DND-41 (cell line): ENCODE measurements around the gene POLN.

Experiments used
- ATAC-seq: fragments of 200-7000 bp; cut with Tn5 transposase; 3 replicates; pipeline ENCODE4 v1.9.1; 2021; ENCODE audit warnings: low read depth; ENCODE audit not compliant: insufficient read depth
- DNase-seq: peaks from one replicate; pipeline ENCODE4 v3.0.0-alpha.2; 2020
- H2AFZ ChIP-seq: 2 replicates; pipeline ENCODE4 v1.6.0; 2012; ENCODE audit warnings: low read depth, low read length
- H3K27ac ChIP-seq: 2 replicates; pipeline ENCODE4 v1.5.1; 2012; ENCODE audit warnings: low read length, inconsistent platforms
- H3K27me3 ChIP-seq: fragments of 200-600 bp; sonication (generic); 2 replicates; pipeline ENCODE4 v1.6.0; 2012; ENCODE audit warnings: low read length, mild to moderate bottlenecking, inconsistent platforms; ENCODE audit not compliant: insufficient read depth, poor library complexity
- H3K36me3 ChIP-seq: 2 replicates; pipeline ENCODE4 v1.5.1; 2012; ENCODE audit warnings: low read length, inconsistent platforms; ENCODE audit not compliant: insufficient read depth
- H3K4me1 ChIP-seq: 2 replicates; pipeline ENCODE4 v1.5.1; 2012; ENCODE audit warnings: mild to moderate bottlenecking, low read length; ENCODE audit not compliant: insufficient read depth
- H3K4me2 ChIP-seq: 2 replicates; pipeline ENCODE4 v1.6.0; 2012; ENCODE audit warnings: mild to moderate bottlenecking, moderate library complexity, low read length, inconsistent platforms; ENCODE audit not compliant: insufficient read depth
- H3K4me3 ChIP-seq, 2 experiments: fragments of 200-600 bp in 1 of 2; shearing (Covaris generic) in 1 of 2; 2 replicates each; pipeline ENCODE4 v1.5.1; 2012 to 2016; ENCODE audit warnings: inconsistent platforms in 2 of 2, low read length in 2 of 2, mild to moderate bottlenecking in 2 of 2, low read depth in 1 of 2, moderate library complexity in 1 of 2
- H3K79me2 ChIP-seq: 2 replicates; pipeline ENCODE4 v1.6.0; 2012; ENCODE audit warnings: low read length, inconsistent platforms; ENCODE audit not compliant: insufficient read depth
- H3K9ac ChIP-seq: 2 replicates; pipeline ENCODE4 v1.6.0; 2012; ENCODE audit warnings: low read depth, mild to moderate bottlenecking, inconsistent platforms, low read length, moderate library complexity
- H3K9me3 ChIP-seq: 2 replicates; pipeline ENCODE4 v1.5.1; 2012; ENCODE audit warnings: low read length, moderate library complexity, mild to moderate bottlenecking, inconsistent platforms; ENCODE audit not compliant: insufficient read depth, severe bottlenecking
- H4K20me1 ChIP-seq: 2 replicates; pipeline ENCODE4 v1.6.0; 2012; ENCODE audit warnings: low read length; ENCODE audit not compliant: insufficient read depth
- EZH2 ChIP-seq: IDR thresholded peaks from 3 replicates; pipeline ENCODE4 v1.6.1; 2012; ENCODE audit warnings: borderline replicate concordance, low read depth, mild to moderate bottlenecking, moderate library complexity, low read length, inconsistent platforms; ENCODE audit not compliant: severe bottlenecking
- TF ChIP-seq, protein P1 (sequence below): IDR thresholded peaks from 2 replicates; pipeline ENCODE4 v1.5.1; 2012; ENCODE audit warnings: borderline replicate concordance, low read length, moderate library complexity, mild to moderate bottlenecking; ENCODE audit not compliant: poor library complexity, severe bottlenecking; ENCODE audit errors: extremely low read depth

The POLN gene

DNA sequence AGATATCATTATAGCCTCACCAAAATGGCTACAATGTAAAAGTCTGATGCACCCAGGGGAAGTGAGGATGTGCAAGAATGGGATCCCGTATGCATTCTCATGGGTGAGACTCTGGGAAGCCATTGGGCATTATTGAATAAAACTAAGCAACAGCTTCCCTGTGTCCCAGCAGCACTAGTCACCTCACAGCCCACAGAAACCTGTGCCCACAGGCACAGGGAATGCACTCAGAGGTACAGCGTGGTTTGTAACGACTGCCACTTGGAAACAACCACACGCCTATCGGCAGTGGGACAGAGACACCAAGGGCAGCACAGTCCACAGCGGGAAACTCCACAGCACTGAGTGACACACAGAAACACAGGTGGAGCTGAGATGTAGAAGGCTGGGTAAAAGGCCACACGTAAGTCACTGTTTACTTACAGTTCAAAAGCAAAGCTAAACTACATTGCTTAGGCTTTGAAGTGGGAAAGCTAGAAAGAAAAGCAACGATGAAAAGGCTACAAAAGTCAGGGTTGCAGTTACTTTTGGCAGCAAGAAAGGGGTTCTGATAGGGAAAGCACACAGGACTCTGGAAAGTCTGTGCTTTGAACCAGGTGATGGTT lies 69.2 kb downstream of the POLN start:
- no peak for TF ChIP-seq EZH2
- TF ChIP-seq, protein P1, sequence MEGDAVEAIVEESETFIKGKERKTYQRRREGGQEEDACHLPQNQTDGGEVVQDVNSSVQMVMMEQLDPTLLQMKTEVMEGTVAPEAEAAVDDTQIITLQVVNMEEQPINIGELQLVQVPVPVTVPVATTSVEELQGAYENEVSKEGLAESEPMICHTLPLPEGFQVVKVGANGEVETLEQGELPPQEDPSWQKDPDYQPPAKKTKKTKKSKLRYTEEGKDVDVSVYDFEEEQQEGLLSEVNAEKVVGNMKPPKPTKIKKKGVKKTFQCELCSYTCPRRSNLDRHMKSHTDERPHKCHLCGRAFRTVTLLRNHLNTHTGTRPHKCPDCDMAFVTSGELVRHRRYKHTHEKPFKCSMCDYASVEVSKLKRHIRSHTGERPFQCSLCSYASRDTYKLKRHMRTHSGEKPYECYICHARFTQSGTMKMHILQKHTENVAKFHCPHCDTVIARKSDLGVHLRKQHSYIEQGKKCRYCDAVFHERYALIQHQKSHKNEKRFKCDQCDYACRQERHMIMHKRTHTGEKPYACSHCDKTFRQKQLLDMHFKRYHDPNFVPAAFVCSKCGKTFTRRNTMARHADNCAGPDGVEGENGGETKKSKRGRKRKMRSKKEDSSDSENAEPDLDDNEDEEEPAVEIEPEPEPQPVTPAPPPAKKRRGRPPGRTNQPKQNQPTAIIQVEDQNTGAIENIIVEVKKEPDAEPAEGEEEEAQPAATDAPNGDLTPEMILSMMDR = no peak
- ATAC-seq = peak; percentile 72
- Histone ChIP-seq H2AFZ (no peak overlapping the region), H3K4me2 (no peak overlapping the region), H4K20me1 (no peaks in the 10 kb centered on the region), H3K4me3 (no peak overlapping the region), H3K79me2 (no peaks in the 10 kb centered on the region), H3K27ac (0 out of 2 replicates have a peak overlapping the region, but pooled peaks have one; percentile 5), H3K4me1 (peaks cover 27% of the 10 kb centered on the region), H3K27me3 (no peaks in the 10 kb centered on the region), H3K9ac (no peak overlapping the region), H3K36me3 (no peaks in the 10 kb centered on the region), H3K9me3 (no peaks in the 10 kb centered on the region)
- DNase-seq = peak; percentile 23

DNA sequence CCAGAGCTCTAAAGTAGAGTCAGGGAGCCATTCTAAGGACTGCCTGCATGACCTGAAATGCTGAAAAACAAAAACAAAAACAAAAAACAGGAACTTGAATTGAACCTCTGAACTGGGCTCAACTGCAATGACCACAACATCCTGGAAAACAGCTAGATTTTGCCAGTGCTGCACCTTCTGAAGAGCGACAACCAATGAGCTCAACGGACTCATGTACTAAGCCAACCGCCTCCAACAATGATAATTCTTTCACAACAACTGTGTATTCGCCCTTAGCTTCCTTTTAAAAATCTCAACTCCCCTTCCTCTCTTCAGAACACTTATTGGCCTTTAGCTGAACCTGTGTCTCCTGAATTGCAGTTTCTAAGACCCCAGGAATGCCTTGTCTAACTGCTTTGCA lies 69.8 kb downstream of the POLN start:
- TF ChIP-seq, protein P1 = no peak
- no peak for TF ChIP-seq EZH2
- DNase-seq (no peak), ATAC-seq (no peak)
- Histone ChIP-seq H2AFZ (no peak overlapping the region), H3K4me1 (peaks cover 22% of the 10 kb centered on the region), H3K27ac (no peak overlapping the region), H3K27me3 (no peaks in the 10 kb centered on the region), H3K9me3 (no peaks in the 10 kb centered on the region), H3K36me3 (no peaks in the 10 kb centered on the region), H3K4me2 (no peak overlapping the region), H4K20me1 (no peaks in the 10 kb centered on the region), H3K9ac (no peak overlapping the region), H3K4me3 (no peak overlapping the region), H3K79me2 (no peaks in the 10 kb centered on the region)

GRCh38 chr4:2168469-2169319 lies 73.2 kb downstream of the POLN start:
- no peak for DNase-seq
- TF ChIP-seq EZH2 = no peak
- TF ChIP-seq, protein P1 = peak; percentile 22
- H3K4me2 ChIP-seq = no peak overlapping the region
- no peaks in the 10 kb centered on the region for H3K9me3 ChIP-seq
- no peaks in the 10 kb centered on the region for H4K20me1 ChIP-seq
- no peak for ATAC-seq
- H3K4me1 ChIP-seq = no peaks in the 10 kb centered on the region
- no peak overlapping the region for H2AFZ ChIP-seq
- no peaks in the 10 kb centered on the region for H3K27me3 ChIP-seq
- H3K27ac ChIP-seq = no peak overlapping the region
- no peak overlapping the region for H3K9ac ChIP-seq
- no peaks in the 10 kb centered on the region for H3K36me3 ChIP-seq
- no peaks in the 10 kb centered on the region for H3K79me2 ChIP-seq
- H3K4me3 ChIP-seq = no peak overlapping the region
